Sigmoid colon (tissue), 7 donors: ENCODE data around the gene LPAR1. TPM values are rescaled to one million over a fixed set of nuclear protein-coding genes. Genes with fewer than 3 reads are reported as not detected.

Experiments used
- DNase-seq: peaks from one replicate; pipeline ENCODE4 v3.0.0-alpha.2; 2019
- H3K27ac ChIP-seq, 4 donors: fragments of 200-600 bp; sonication (generic); one replicate each; pipeline ENCODE4 v1.5.1; 2016 to 2019; ENCODE audit warnings: mild to moderate bottlenecking in 1 of 4
- H3K27me3 ChIP-seq, 3 donors: fragments of 200-600 bp; sonication (generic); one replicate each; pipeline ENCODE4 v1.5.1; 2019; ENCODE audit warnings: mild to moderate bottlenecking in 1 of 3
- H3K36me3 ChIP-seq, 4 donors: fragments of 200-600 bp; sonication (generic); one replicate each; pipeline ENCODE4 v1.5.1; 2016 to 2019
- H3K4me1 ChIP-seq, 4 donors: fragments of 200-600 bp; sonication (generic); one replicate each; pipeline ENCODE4 v1.5.1; 2017 to 2019
- H3K4me3 ChIP-seq, 4 donors: fragments of 200-600 bp; sonication (generic); one replicate each; pipeline ENCODE4 v1.5.1; 2017 to 2019; ENCODE audit warnings: mild to moderate bottlenecking in 2 of 4, moderate library complexity in 1 of 4
- H3K9me3 ChIP-seq, 4 donors: fragments of 200-600 bp in 3 of 4; sonication (generic) in 3 of 4; one replicate each; pipeline versions ENCODE4 v1.5.1 to v1.6.1; 2013 to 2019
- EP300 ChIP-seq, 4 donors: sonication (generic); formaldehyde crosslinking; IDR thresholded peaks; one replicate each; pipeline ENCODE4 v1.6.1; 2017; ENCODE audit warnings: antibody characterized with exemption in 4 of 4
- POLR2A ChIP-seq, 2 donors: fragments of 450-650 bp; IDR thresholded peaks; one replicate each; pipeline ENCODE4 v1.6.1; 2016; ENCODE audit warnings: antibody characterized with exemption in 2 of 2, mild to moderate bottlenecking in 2 of 2, moderate library complexity in 2 of 2
- POLR2AphosphoS5 ChIP-seq, 4 donors: sonication (generic); formaldehyde crosslinking; IDR thresholded peaks; one replicate each; pipeline ENCODE4 v1.6.1; 2017; ENCODE audit warnings: antibody characterized with exemption in 4 of 4
- WGBS, 2 donors: extraction: QIAGEN DNeasy Blood & Tissue Kit; methylation state at CpG; one replicate each; pipeline ENCODE4 v1.1.7; 2013; 5-methylcytosine and 5-hydroxymethylcytosine counted together
- intact Hi-C: fragments of 100-400 bp; cut with DNase I; formaldehyde crosslinking; loops from one replicate; pipeline ENCODE4 v1.15.1; 2023
- polyA plus RNA-seq, 3 donors: library from polyadenylated mRNA; stranded (reverse); fragments of 200-250 nt; gene quantifications; one replicate each; pipeline ENCODE4 v1.2.3, GENCODE V29; 2013
- total RNA-seq, 4 donors: library from RNA; depleted of rRNA; stranded (reverse); fragments of >200 nt; gene quantifications; one replicate each; pipeline ENCODE4 v1.1.0, GENCODE V29; 2016
- TF ChIP-seq, protein P1 (sequence below), 4 experiments: fragments of 450-650 bp in 3 of 4; fragments of 200-600 bp in 1 of 4; IDR thresholded peaks; one replicate each; pipeline ENCODE4 v1.5.1; 2016 to 2019; ENCODE audit warnings: antibody characterized with exemption in 4 of 4, mild to moderate bottlenecking in 3 of 4, moderate library complexity in 2 of 4
- donor health status: healthy with polysubstance abuse.
- donor health status: Bipolar disorder and iron deficiency.
- donor health status: healthy.

LPAR1 gene
- total and polyA plus RNA-seq, 7 donors = 11.3 to 62.4 (median 34.9) TPM

DNA sequence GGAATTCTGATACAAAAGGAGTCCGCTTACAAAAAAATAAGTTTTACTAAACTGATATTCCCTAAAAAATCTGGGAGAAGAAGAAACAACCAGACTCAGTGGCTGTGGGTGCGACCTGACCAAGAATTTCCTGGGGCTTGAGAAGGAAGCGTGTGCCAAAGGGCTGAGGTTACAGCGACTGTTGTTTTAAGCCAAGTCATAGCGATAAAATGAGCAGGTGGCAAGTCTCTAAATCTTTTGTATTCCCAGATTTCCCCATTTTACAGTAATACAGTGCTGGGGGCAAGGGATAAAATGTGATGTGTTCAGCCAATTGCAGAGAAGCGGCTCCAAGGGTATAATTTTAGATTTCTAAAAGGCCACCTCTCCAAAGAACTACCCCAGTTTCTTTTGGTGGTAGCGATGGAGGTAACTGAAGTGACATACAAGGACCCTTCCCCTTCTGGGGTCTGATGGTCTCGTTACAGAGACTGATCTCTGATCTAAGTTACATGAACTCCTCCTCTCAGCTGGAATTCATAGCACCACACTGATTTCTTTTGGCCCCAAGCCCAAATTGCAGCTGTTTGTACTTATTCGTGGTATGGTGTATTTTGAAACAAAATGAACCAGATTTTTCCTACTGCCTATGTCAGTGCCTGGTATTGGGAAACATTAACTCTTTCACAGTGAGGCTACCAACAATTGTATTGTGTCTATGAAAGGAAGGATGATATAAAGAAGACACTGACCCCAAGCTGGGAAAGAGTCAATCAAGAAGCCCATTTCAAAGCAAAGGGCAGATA lies 41.6 kb downstream of the LPAR1 start:
- peak; percentile 89 for DNase-seq
- Histone ChIP-seq H3K36me3 (no peaks in the 10 kb centered on the region), H3K4me1 (no peaks in the 10 kb centered on the region), H3K27me3 (no peaks in the 10 kb centered on the region), H3K4me3 (no peak overlapping the region), H3K27ac (peak overlapping the region; percentile 7 to 38 (median 34)), H3K9me3 (no peaks in the 10 kb centered on the region)
- intact Hi-C loops = no loop called here
- WGBS, 2 donors = 70 to 84% methylated on average over 9 of the region's 9 CpGs
- TF ChIP-seq POLR2A (IDR thresholded peaks at IDR 0.05) = no peak
- TF ChIP-seq POLR2AphosphoS5 (IDR thresholded peaks at IDR 0.05) = peak; percentile 32 to 39 (median 34)

DNA sequence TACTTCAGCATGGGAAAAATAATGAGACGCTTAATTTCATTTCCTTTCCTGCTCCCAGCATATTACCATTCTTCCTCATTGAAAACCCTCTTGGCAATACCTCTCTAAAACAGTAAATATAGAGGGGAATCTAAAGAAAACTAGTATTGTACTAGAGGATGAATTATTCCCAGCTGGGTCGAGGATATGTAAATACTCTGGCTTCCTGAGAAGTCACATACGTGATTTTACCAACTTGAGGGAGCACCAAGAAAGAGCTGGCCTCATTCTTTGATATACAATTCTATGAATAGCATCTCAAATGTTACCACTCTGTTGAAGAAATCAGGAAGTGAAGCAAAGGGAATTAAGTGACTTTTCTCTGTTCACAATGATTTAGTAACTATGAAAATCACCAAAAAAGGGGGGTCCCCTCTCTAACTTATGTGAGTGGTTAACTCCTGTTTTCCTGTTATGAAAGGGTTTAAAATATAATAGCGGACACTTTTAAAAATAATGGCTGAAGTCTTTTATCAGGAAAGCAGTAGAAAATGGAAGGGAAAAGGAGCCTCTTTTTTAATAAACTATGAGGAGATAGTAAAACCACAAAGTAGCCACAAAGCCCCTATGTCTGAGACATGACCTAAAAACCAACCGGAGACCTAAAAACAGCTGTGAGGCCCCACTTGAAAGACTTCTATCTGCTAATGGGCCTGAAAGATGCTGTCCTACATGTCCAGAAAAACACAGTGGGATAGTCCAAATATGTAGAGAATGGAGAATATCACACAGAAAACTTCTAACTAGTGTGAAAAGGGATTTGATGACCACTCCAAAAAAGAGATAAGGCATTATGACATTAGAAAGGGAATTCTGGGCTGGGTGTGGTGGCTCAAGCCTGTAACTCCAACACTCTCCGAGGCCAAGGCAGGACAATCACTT lies 42.6 kb downstream of the LPAR1 start:
- 47 to 80% methylated on average over 6 of the region's 6 CpGs for WGBS, 2 donors
- Histone ChIP-seq H3K27ac (peak overlapping the region; percentile 14 to 38 (median 34)), H3K27me3 (no peaks in the 10 kb centered on the region), H3K4me3 (no peak overlapping the region), H3K4me1 (no peaks in the 10 kb centered on the region), H3K36me3 (no peaks in the 10 kb centered on the region), H3K9me3 (no peaks in the 10 kb centered on the region)
- DNase-seq = no peak
- intact Hi-C loops = no loop called here
- no peak for TF ChIP-seq EP300 (IDR thresholded peaks at IDR 0.05)
- no peak for TF ChIP-seq POLR2AphosphoS5 (IDR thresholded peaks at IDR 0.05)
- TF ChIP-seq, protein P1, sequence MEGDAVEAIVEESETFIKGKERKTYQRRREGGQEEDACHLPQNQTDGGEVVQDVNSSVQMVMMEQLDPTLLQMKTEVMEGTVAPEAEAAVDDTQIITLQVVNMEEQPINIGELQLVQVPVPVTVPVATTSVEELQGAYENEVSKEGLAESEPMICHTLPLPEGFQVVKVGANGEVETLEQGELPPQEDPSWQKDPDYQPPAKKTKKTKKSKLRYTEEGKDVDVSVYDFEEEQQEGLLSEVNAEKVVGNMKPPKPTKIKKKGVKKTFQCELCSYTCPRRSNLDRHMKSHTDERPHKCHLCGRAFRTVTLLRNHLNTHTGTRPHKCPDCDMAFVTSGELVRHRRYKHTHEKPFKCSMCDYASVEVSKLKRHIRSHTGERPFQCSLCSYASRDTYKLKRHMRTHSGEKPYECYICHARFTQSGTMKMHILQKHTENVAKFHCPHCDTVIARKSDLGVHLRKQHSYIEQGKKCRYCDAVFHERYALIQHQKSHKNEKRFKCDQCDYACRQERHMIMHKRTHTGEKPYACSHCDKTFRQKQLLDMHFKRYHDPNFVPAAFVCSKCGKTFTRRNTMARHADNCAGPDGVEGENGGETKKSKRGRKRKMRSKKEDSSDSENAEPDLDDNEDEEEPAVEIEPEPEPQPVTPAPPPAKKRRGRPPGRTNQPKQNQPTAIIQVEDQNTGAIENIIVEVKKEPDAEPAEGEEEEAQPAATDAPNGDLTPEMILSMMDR (IDR thresholded peaks at IDR 0.05) = no peak

DNA sequence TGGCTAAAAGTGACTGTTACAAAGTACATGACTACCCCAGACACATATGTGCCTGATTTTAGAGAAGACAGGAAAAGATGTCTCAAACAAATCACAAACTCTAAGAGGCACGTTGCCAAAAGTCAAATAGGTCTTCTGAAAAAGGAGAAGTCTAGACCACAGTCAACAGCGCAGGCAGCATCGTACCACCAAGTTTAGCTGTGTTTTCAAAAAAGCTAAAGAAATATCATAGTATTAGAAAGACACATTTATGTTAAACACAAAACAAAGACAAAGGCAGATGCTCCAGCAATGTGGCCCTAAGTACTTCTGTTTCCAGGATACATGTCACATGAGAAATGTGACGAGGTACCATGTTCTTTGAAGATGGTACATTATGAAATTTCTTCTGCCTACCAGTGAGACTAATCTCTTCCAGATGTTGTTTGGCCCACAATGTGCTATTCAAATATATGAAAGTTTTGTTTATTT lies 43.5 kb downstream of the LPAR1 start:
- H3K9me3 ChIP-seq = no peaks in the 10 kb centered on the region
- WGBS, 2 donors = 38 to 81% methylated on average over 4 of the region's 4 CpGs
- H3K27me3 ChIP-seq = no peaks in the 10 kb centered on the region
- H3K36me3 ChIP-seq = no peaks in the 10 kb centered on the region
- no peak for TF ChIP-seq POLR2A (IDR thresholded peaks at IDR 0.05)
- TF ChIP-seq, protein P1 (IDR thresholded peaks at IDR 0.05) = no peak
- no peak for TF ChIP-seq POLR2AphosphoS5 (IDR thresholded peaks at IDR 0.05)
- no peak for TF ChIP-seq EP300 (IDR thresholded peaks at IDR 0.05)
- intact Hi-C loops = no loop called here
- no peak overlapping the region for H3K4me3 ChIP-seq
- DNase-seq = no peak
- H3K27ac ChIP-seq = peak overlapping the region in 2 of 4 donors; percentile 23 to 51
- no peaks in the 10 kb centered on the region for H3K4me1 ChIP-seq

DNA sequence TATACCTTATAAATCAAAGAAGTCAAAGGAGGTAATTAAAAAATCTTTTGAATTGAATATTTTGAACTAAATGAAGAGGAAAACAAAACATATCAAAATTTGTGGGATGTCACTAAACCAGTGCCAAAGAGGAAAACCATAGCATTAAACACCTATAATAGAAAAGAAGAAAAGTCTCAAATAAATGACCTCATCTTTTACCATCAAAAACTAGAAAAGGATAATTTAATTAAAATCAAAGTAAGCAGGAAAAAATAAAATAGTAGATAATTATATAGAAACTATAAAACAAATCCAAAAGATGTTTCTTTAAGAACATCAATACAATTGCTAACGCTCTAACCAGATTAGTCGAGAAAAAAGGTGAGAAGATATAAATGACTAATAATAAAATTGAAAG lies 47.8 kb downstream of the LPAR1 start:
- TF ChIP-seq POLR2AphosphoS5 (IDR thresholded peaks at IDR 0.05) = no peak
- TF ChIP-seq EP300 (IDR thresholded peaks at IDR 0.05) = no peak
- TF ChIP-seq, protein P1 (IDR thresholded peaks at IDR 0.05) = no peak
- no peak for TF ChIP-seq POLR2A (IDR thresholded peaks at IDR 0.05)
- intact Hi-C loops = no loop called here
- no peaks in the 10 kb centered on the region for H3K4me1 ChIP-seq

DNA sequence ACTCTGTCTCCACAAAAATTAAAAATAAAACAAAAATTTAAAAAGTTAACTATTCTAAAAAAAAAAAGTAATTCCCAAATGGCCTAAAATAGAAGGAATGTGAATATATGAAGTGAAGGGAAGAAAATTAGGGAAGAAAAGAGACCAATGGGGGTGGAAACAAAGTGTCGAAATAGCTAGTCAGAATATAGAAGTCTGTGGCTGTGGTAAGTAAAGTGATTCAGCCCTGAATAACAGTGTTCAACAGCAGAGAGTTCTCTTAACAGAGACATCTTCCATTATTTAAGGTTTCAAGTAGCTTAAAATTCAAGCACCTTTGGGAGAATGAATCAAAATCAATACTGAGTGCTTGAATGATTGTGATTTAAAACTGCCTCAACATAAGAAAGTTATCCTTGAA lies 51.7 kb downstream of the LPAR1 start:
- no peak overlapping the region for H3K4me3 ChIP-seq
- no peaks in the 10 kb centered on the region for H3K4me1 ChIP-seq
- no peaks in the 10 kb centered on the region for H3K36me3 ChIP-seq
- intact Hi-C loops = no loop called here
- 85 to 90% methylated on average over 1 of the region's 1 CpG for WGBS, 2 donors
- TF ChIP-seq, protein P1 (IDR thresholded peaks at IDR 0.05) = no peak
- TF ChIP-seq EP300 (IDR thresholded peaks at IDR 0.05) (no peak), POLR2A (IDR thresholded peaks at IDR 0.05) (no peak), POLR2AphosphoS5 (IDR thresholded peaks at IDR 0.05) (no peak)
- no peaks in the 10 kb centered on the region for H3K27me3 ChIP-seq
- DNase-seq = no peak
- H3K9me3 ChIP-seq = no peaks in the 10 kb centered on the region
- no peak overlapping the region for H3K27ac ChIP-seq

More for the DNA sequence above, 47.8 kb downstream of the LPAR1 start:
- Histone ChIP-seq H3K27me3 (no peaks in the 10 kb centered on the region), H3K4me3 (no peak overlapping the region), H3K27ac (no peak overlapping the region), H3K36me3 (no peaks in the 10 kb centered on the region), H3K9me3 (no peaks in the 10 kb centered on the region)
- WGBS, 2 donors = 29 to 72% methylated on average over 2 of the region's 2 CpGs
- no peak for DNase-seq
